ENCODE measurements around the gene SEMA4D.

Gene SEMA4D

GRCh38 chr9:89539374-89539773 lies 41.5 kb upstream of the SEMA4D start:
- H3K27me3 ChIP-seq (ENCODE audit: low read depth, low read length), result no peaks in the 10 kb centered on the region
- no peak overlapping the region for H3K4me2 ChIP-seq (ENCODE audit: low read length)
- no peaks in the 10 kb centered on the region for H3K9me3 ChIP-seq (ENCODE audit: insufficient read depth, low read length)
- H4K20me1 ChIP-seq (ENCODE audit: insufficient read depth, low read length), result no peaks in the 10 kb centered on the region
- no peak overlapping the region for H2AFZ ChIP-seq (ENCODE audit: low read depth, low read length)
- no peak overlapping the region for H3K4me3 ChIP-seq (ENCODE audit: low read length)
- H3K9ac ChIP-seq (ENCODE audit: low read length), result no peak overlapping the region
- H3K4me1 ChIP-seq (ENCODE audit: low read length), result peaks cover 10% of the 10 kb centered on the region; the same call in 1 of the 2 replicates
- no peak overlapping the region for H3K27ac ChIP-seq (ENCODE audit: low read length)
- TF ChIP-seq EZH2phosphoT487 (IDR thresholded peaks at IDR 0.05; ENCODE audit: low read depth) (no peak), CTCF (IDR thresholded peaks at IDR 0.05; ENCODE audit: low read depth, low read length) (no peak)
- no peaks in the 10 kb centered on the region for H3K36me3 ChIP-seq (replicated peaks; ENCODE audit: low read depth, low read length)
- no peaks in the 10 kb centered on the region for H3K79me2 ChIP-seq (ENCODE audit: low read length)

- Histone ChIP-seq H3K36me3 (replicated peaks; ENCODE audit: low read depth, low read length) (no peaks in the 10 kb centered on the region), H3K9ac (ENCODE audit: low read length) (no peak overlapping the region), H3K4me3 (ENCODE audit: low read length) (no peak overlapping the region), H3K4me1 (ENCODE audit: low read length) (peaks cover 10% of the 10 kb centered on the region; the same call in 1 of the 2 replicates), H3K9me3 (ENCODE audit: insufficient read depth, low read length) (no peaks in the 10 kb centered on the region), H4K20me1 (ENCODE audit: insufficient read depth, low read length) (no peaks in the 10 kb centered on the region), H3K27ac (ENCODE audit: low read length) (no peak overlapping the region), H3K27me3 (ENCODE audit: low read depth, low read length) (no peaks in the 10 kb centered on the region), H2AFZ (ENCODE audit: low read depth, low read length) (no peak overlapping the region), H3K79me2 (ENCODE audit: low read length) (no peaks in the 10 kb centered on the region), H3K4me2 (ENCODE audit: low read length) (no peak overlapping the region)
- TF ChIP-seq CTCF (IDR thresholded peaks at IDR 0.05; ENCODE audit: low read depth, low read length) (no peak), EZH2phosphoT487 (IDR thresholded peaks at IDR 0.05; ENCODE audit: low read depth) (no peak)
Measured at GRCh38 chr9:89538871-89539270, 41.0 kb upstream of the SEMA4D start.

- Histone ChIP-seq H3K27ac (ENCODE audit: low read length) (no peak overlapping the region), H2AFZ (ENCODE audit: low read depth, low read length) (no peak overlapping the region)
Measured at GRCh38 chr9:89537166-89537565, 39.3 kb upstream of the SEMA4D start.

GRCh38 chr9:89536600-89536999 lies 38.7 kb upstream of the SEMA4D start:
- H3K36me3 ChIP-seq (replicated peaks; ENCODE audit: low read depth, low read length), result no peaks in the 10 kb centered on the region
- no peak overlapping the region for H2AFZ ChIP-seq (ENCODE audit: low read depth, low read length)
- H3K4me3 ChIP-seq (ENCODE audit: low read length), result no peak overlapping the region
- TF ChIP-seq EZH2phosphoT487 (IDR thresholded peaks at IDR 0.05; ENCODE audit: low read depth), result no peak
- no peak overlapping the region for H3K9ac ChIP-seq (ENCODE audit: low read length)
- no peaks in the 10 kb centered on the region for H3K79me2 ChIP-seq (ENCODE audit: low read length)
- H3K4me2 ChIP-seq (ENCODE audit: low read length), result no peak overlapping the region
- no peaks in the 10 kb centered on the region for H4K20me1 ChIP-seq (ENCODE audit: insufficient read depth, low read length)
- no peaks in the 10 kb centered on the region for H3K27me3 ChIP-seq (ENCODE audit: low read depth, low read length)
- peaks cover 1% of the 10 kb centered on the region; the same call in 1 of the 2 replicates for H3K4me1 ChIP-seq (ENCODE audit: low read length)
- H3K9me3 ChIP-seq (ENCODE audit: insufficient read depth, low read length), result no peaks in the 10 kb centered on the region
- no peak overlapping the region for H3K27ac ChIP-seq (ENCODE audit: low read length)

More at GRCh38 chr9:89537166-89537565, 39.3 kb upstream of the SEMA4D start:
- Histone ChIP-seq H3K9ac (ENCODE audit: low read length) (no peak overlapping the region), H3K4me2 (ENCODE audit: low read length) (no peak overlapping the region), H3K9me3 (ENCODE audit: insufficient read depth, low read length) (no peaks in the 10 kb centered on the region), H4K20me1 (ENCODE audit: insufficient read depth, low read length) (no peaks in the 10 kb centered on the region), H3K4me1 (ENCODE audit: low read length) (peaks cover 5% of the 10 kb centered on the region; the same call in 1 of the 2 replicates), H3K36me3 (replicated peaks; ENCODE audit: low read depth, low read length) (no peaks in the 10 kb centered on the region), H3K79me2 (ENCODE audit: low read length) (no peaks in the 10 kb centered on the region), H3K27me3 (ENCODE audit: low read depth, low read length) (no peaks in the 10 kb centered on the region), H3K4me3 (ENCODE audit: low read length) (no peak overlapping the region)
- TF ChIP-seq CTCF (IDR thresholded peaks at IDR 0.05; ENCODE audit: low read depth, low read length) (no peak), EZH2phosphoT487 (IDR thresholded peaks at IDR 0.05; ENCODE audit: low read depth) (no peak)
